GM21717 (cell line): ENCODE measurements around the gene TIGD4.

Experiments used
- ATAC-seq: cut with Tn5 transposase; IDR thresholded peaks from one replicate; pipeline ENCODE4 v1.9.1; 2021; ENCODE audit warnings: mild to moderate bottlenecking, moderate library complexity; ENCODE audit not compliant: unreplicated experiment

TIGD4 gene

DNA sequence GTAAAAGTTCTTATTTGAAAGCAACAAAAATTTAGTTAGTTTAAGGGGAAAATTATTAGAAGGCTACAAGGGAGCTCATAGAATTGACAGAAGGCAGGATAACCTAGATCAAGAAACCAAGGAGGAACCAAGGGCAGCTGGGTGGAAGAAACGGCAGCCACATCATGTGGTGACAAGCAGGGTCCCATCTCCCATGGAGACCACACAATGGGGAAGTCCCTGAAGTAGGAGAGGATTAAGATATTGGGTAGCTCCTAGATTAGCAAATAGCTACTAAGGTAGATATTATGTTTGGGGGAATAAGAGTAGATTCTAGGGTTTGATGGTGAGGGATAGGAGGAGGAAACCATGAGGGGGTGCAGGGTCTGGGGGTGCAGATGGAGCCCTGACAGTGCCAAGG, 51.7 kb downstream of the TIGD4 start:
- no peak for ATAC-seq

DNA sequence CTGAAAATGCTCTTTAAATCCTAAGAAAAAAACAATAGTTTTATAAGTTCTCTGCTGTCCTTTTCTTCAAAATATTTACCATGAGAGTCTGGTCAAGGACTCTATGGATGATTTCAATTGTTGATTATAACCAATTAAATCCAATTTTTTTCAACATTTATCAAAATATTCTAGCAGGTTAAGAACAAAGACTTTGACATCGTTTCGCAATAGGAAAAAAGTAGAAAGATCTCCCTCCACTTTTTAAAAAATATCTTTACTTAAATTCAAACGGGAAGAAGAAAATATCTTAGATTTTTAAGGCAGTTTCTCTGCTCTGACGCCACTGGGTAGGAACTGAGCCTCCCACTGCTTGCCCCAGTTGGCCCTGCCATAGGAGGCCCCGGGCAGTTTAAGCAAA, 55.0 kb downstream of the TIGD4 start:
- no peak for ATAC-seq

DNA sequence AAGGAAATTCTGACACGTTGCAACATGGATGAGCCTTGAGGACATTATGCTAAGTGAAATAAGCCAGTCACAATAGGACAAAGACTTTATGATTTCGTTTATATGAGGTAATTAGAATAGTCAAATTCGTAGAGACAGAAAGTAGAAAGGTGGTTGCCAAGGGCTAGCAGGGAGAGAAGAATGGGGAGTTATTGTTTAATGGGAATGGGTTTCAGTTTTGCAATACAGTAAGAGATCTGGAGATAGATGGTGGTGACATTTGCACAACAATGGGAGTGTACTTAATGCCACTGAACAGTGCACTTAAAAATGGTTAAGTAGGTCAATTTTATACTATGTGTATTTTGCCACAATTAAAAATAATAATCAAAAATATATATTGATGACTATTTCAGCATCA, 56.3 kb downstream of the TIGD4 start:
- ATAC-seq = no peak

DNA sequence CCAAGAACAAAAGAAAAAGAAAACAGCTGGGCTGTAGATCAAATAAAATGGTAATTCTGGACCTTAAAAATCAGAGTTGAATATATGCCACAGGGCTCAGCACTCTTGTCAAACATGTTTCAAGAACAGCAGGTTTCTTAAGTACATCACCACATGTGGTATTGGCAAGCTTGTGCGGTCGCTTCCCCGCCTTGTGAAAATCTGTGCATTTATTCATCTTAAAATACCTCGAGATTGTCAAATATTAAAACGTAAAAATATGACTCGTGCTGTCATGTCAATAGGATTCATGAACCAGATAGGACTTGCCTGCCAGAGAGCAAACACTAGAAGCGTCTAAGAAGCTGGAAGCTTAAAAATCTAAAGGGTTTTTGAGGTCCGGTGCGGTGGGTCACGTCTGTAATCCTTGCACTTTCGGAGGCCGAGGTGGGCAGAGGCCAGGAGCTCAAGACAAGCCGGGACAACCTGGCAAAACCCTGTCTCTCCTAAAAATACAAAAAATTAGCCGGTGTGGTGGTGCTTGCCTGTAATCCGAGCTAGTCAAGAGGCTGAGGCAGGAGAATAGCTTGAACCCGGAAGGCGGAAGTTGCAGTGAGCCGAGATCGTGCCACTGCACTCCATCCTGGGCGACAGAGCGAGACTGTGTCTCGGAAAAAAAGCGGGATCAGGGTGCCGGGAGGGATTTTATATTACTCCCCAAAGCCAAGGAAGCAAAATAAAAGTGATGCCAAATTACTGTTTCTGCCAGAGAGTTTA, 59.6 kb downstream of the TIGD4 start:
- no peak for ATAC-seq
